AG09319 (cell line): Measurements from ENCODE around the gene C1QB.
"Not testable (repeated sequence)": the region's sequence is repeated elsewhere in the genome, so short reads cannot be mapped to it uniquely, and the experiment has no call there.

Source experiments
- DNase-seq: peaks from one replicate; pipeline ENCODE4 v3.0.0-alpha.2; 2010; ENCODE audit warnings: low read depth; ENCODE audit errors: extremely low read depth
- CTCF ChIP-seq: IDR thresholded peaks from 2 replicates; pipeline ENCODE4 v1.5.1; 2011; ENCODE audit warnings: low read depth, mild to moderate bottlenecking, inconsistent platforms, low read length, moderate library complexity

The C1QB gene

GRCh38 chr1:22696610-22697009, 43.6 kb downstream of the C1QB start:
- no peak for TF ChIP-seq CTCF

GRCh38 chr1:22697980-22698379, 44.9 kb downstream of the C1QB start:
- no peak for DNase-seq
- TF ChIP-seq CTCF: no peak

More at GRCh38 chr1:22696610-22697009, 43.6 kb downstream of the C1QB start:
- DNase-seq: no peak

- no peak for TF ChIP-seq CTCF
- DNase-seq: no peak
Measured at GRCh38 chr1:22699681-22700520, 46.9 kb downstream of the C1QB start.

- no peak for TF ChIP-seq CTCF
Measured at GRCh38 chr1:22702296-22703085, 49.5 kb downstream of the C1QB start.

GRCh38 chr1:22704440-22705067, 51.5 kb downstream of the C1QB start:
- peak; percentile 87 for TF ChIP-seq CTCF
- peak; percentile 52 for DNase-seq

More at GRCh38 chr1:22702296-22703085, 49.5 kb downstream of the C1QB start:
- no peak for DNase-seq

GRCh38 chr1:22705586-22705985, 52.5 kb downstream of the C1QB start:
- DNase-seq: no peak
- TF ChIP-seq CTCF: no peak

- DNase-seq: not testable (repeated sequence)
Measured at GRCh38 chr1:22706100-22706499, 53.1 kb downstream of the C1QB start.
